CD4-positive, alpha-beta T cell treated with Interleukin-10 for 1 hour (primary cell): Measurements from ENCODE around the gene LUC7L2.
"Not testable (repeated sequence)": the region's sequence is repeated elsewhere in the genome, so short reads cannot be mapped to it uniquely, and the experiment has no call there.

Source experiments
- DNase-seq: peaks from one replicate; pipeline ENCODE4 v3.0.0-alpha.2; 2020

LUC7L2 gene

GRCh38 chr7:139357729-139358506 lies 1.8 kb upstream of the LUC7L2 start:
- not testable (repeated sequence) for DNase-seq

- peak; percentile 56 for DNase-seq
Observed at GRCh38 chr7:139358541-139359365, 941 bp upstream of the LUC7L2 start.

GRCh38 chr7:139360210-139360947 lies 685 bp downstream of the LUC7L2 start:
- DNase-seq, result peak; percentile 98

GRCh38 chr7:139360948-139361307 lies 1.2 kb downstream of the LUC7L2 start:
- DNase-seq, result no peak

GRCh38 chr7:139361523-139361922 lies 1.8 kb downstream of the LUC7L2 start:
- no peak for DNase-seq

GRCh38 chr7:139362302-139362701 lies 2.6 kb downstream of the LUC7L2 start:
- DNase-seq, result no peak

- DNase-seq, result no peak
Observed at GRCh38 chr7:139362981-139363380, 3.3 kb downstream of the LUC7L2 start.

- no peak for DNase-seq
Observed at GRCh38 chr7:139365336-139365735, 5.6 kb downstream of the LUC7L2 start.

GRCh38 chr7:139366400-139366799 lies 6.7 kb downstream of the LUC7L2 start:
- no peak for DNase-seq

- DNase-seq, result no peak
Observed at GRCh38 chr7:139367438-139368155, 7.9 kb downstream of the LUC7L2 start.

- DNase-seq, result no peak
Observed at GRCh38 chr7:139370301-139370942, 10.7 kb downstream of the LUC7L2 start.

GRCh38 chr7:139370943-139371313 lies 11.2 kb downstream of the LUC7L2 start:
- DNase-seq, result no peak

GRCh38 chr7:139374246-139374645 lies 14.6 kb downstream of the LUC7L2 start:
- DNase-seq, result no peak

GRCh38 chr7:139382439-139382838 lies 22.7 kb downstream of the LUC7L2 start:
- no peak for DNase-seq

GRCh38 chr7:139384611-139385010 lies 24.9 kb downstream of the LUC7L2 start:
- DNase-seq, result no peak

GRCh38 chr7:139387594-139387993 lies 27.9 kb downstream of the LUC7L2 start:
- no peak for DNase-seq

- DNase-seq, result no peak
Observed at GRCh38 chr7:139389091-139389490, 29.4 kb downstream of the LUC7L2 start.

- DNase-seq, result no peak
Observed at GRCh38 chr7:139389774-139390173, 30.1 kb downstream of the LUC7L2 start.

- DNase-seq, result no peak
Observed at GRCh38 chr7:139393621-139394211, 34.0 kb downstream of the LUC7L2 start.

GRCh38 chr7:139394540-139394939 lies 34.8 kb downstream of the LUC7L2 start:
- peak; percentile 26 for DNase-seq

- no peak for DNase-seq
Observed at GRCh38 chr7:139396323-139396951, 36.7 kb downstream of the LUC7L2 start.
